DND-41 (cell line): ENCODE data around the gene ITSN1.
"Not testable (repeated sequence)": the region's sequence is repeated elsewhere in the genome, so short reads cannot be mapped to it uniquely, and the experiment has no call there.

Source experiments
- ATAC-seq: fragments of 200-7000 bp; cut with Tn5 transposase; 3 replicates; pipeline ENCODE4 v1.9.1; 2021; ENCODE audit warnings: low read depth; ENCODE audit not compliant: insufficient read depth
- DNase-seq: peaks from one replicate; pipeline ENCODE4 v3.0.0-alpha.2; 2020
- H2AFZ ChIP-seq: 2 replicates; pipeline ENCODE4 v1.6.0; 2012; ENCODE audit warnings: low read depth, low read length
- H3K27ac ChIP-seq: 2 replicates; pipeline ENCODE4 v1.5.1; 2012; ENCODE audit warnings: low read length, inconsistent platforms
- H3K27me3 ChIP-seq: fragments of 200-600 bp; sonication (generic); 2 replicates; pipeline ENCODE4 v1.6.0; 2012; ENCODE audit warnings: low read length, mild to moderate bottlenecking, inconsistent platforms; ENCODE audit not compliant: insufficient read depth, poor library complexity
- H3K36me3 ChIP-seq: 2 replicates; pipeline ENCODE4 v1.5.1; 2012; ENCODE audit warnings: low read length, inconsistent platforms; ENCODE audit not compliant: insufficient read depth
- H3K4me1 ChIP-seq: 2 replicates; pipeline ENCODE4 v1.5.1; 2012; ENCODE audit warnings: mild to moderate bottlenecking, low read length; ENCODE audit not compliant: insufficient read depth
- H3K4me2 ChIP-seq: 2 replicates; pipeline ENCODE4 v1.6.0; 2012; ENCODE audit warnings: mild to moderate bottlenecking, moderate library complexity, low read length, inconsistent platforms; ENCODE audit not compliant: insufficient read depth
- H3K4me3 ChIP-seq, 2 experiments: fragments of 200-600 bp in 1 of 2; shearing (Covaris generic) in 1 of 2; 2 replicates each; pipeline ENCODE4 v1.5.1; 2012 to 2016; ENCODE audit warnings: inconsistent platforms in 2 of 2, low read length in 2 of 2, mild to moderate bottlenecking in 2 of 2, low read depth in 1 of 2, moderate library complexity in 1 of 2
- H3K79me2 ChIP-seq: 2 replicates; pipeline ENCODE4 v1.6.0; 2012; ENCODE audit warnings: low read length, inconsistent platforms; ENCODE audit not compliant: insufficient read depth
- H3K9ac ChIP-seq: 2 replicates; pipeline ENCODE4 v1.6.0; 2012; ENCODE audit warnings: low read depth, mild to moderate bottlenecking, inconsistent platforms, low read length, moderate library complexity
- H3K9me3 ChIP-seq: 2 replicates; pipeline ENCODE4 v1.5.1; 2012; ENCODE audit warnings: low read length, moderate library complexity, mild to moderate bottlenecking, inconsistent platforms; ENCODE audit not compliant: insufficient read depth, severe bottlenecking
- H4K20me1 ChIP-seq: 2 replicates; pipeline ENCODE4 v1.6.0; 2012; ENCODE audit warnings: low read length; ENCODE audit not compliant: insufficient read depth
- CTCF ChIP-seq: IDR thresholded peaks from 2 replicates; pipeline ENCODE4 v1.5.1; 2012; ENCODE audit warnings: borderline replicate concordance, low read length, moderate library complexity, mild to moderate bottlenecking; ENCODE audit not compliant: poor library complexity, severe bottlenecking; ENCODE audit errors: extremely low read depth
- EZH2 ChIP-seq: IDR thresholded peaks from 3 replicates; pipeline ENCODE4 v1.6.1; 2012; ENCODE audit warnings: borderline replicate concordance, low read depth, mild to moderate bottlenecking, moderate library complexity, low read length, inconsistent platforms; ENCODE audit not compliant: severe bottlenecking

The ITSN1 gene

GRCh38 chr21:33924079-33924765 lies 281.9 kb downstream of the ITSN1 start:
- Histone ChIP-seq H3K4me2 (peak overlapping the region; percentile 37), H3K4me1 (peaks cover 15% of the 10 kb centered on the region), H3K9ac (peak overlapping the region; percentile 33), H3K4me3 (no peak overlapping the region), H3K79me2 (no peaks in the 10 kb centered on the region), H3K27me3 (no peaks in the 10 kb centered on the region), H3K36me3 (no peaks in the 10 kb centered on the region), H3K27ac (peak overlapping the region; percentile 58), H2AFZ (peak overlapping the region; percentile 65), H4K20me1 (no peaks in the 10 kb centered on the region), H3K9me3 (no peaks in the 10 kb centered on the region)
- DNase-seq (peak; percentile 84), ATAC-seq (peak; percentile 98)
- TF ChIP-seq CTCF: peak; percentile 98
- TF ChIP-seq EZH2: no peak

DNA sequence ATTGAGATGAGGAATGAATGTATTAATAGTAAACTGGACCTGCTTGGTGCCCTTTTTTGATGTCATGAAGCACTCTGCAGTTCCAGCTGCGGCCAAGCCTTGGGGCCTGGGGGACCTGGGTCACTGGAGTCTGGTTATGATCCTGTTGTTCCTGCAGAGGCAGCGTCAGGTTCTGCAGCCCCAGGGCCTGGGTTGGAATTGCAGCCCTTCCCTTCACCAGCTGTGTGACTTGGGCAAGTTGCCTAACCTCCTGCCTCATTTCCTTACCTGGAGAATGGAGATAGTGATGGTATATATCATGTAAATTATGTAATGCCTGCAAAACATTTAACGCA lies 282.4 kb downstream of the ITSN1 start:
- Histone ChIP-seq H2AFZ (peak overlapping the region; percentile 65), H3K27me3 (no peaks in the 10 kb centered on the region), H3K4me3 (no peak overlapping the region), H4K20me1 (no peaks in the 10 kb centered on the region), H3K79me2 (no peaks in the 10 kb centered on the region), H3K9ac (peak overlapping the region; percentile 33; the same call in 1 of the 2 replicates), H3K36me3 (no peaks in the 10 kb centered on the region), H3K4me1 (peaks cover 15% of the 10 kb centered on the region), H3K4me2 (no peak overlapping the region), H3K9me3 (no peaks in the 10 kb centered on the region), H3K27ac (peak overlapping the region; percentile 58)
- no peak; the same call in 2 of the 3 replicates for ATAC-seq
- no peak for TF ChIP-seq EZH2
- DNase-seq: no peak

DNA sequence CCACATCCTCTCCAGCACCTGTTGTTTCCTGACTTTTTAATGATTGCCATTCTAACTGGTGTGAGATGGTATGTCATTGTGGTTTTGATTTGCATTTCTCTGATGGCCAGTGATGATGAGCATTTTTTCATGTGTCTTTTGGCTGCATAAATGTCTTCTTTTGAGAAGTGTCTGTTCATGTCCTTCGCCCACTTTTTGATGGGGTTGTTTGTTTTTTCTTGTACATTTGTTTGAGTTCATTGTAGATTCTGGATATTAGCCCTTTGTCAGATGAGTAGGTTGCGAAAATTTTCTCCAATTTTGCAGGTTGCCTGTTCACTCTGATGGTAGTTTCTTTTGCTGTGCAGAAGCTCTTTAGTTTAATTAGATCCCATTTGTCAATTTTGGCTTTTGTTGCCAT lies 283.9 kb downstream of the ITSN1 start:
- not testable (repeated sequence) for H3K4me3 ChIP-seq, H4K20me1 ChIP-seq, H3K27ac ChIP-seq, H3K27me3 ChIP-seq, H3K36me3 ChIP-seq, ATAC-seq, H3K9ac ChIP-seq, H2AFZ ChIP-seq, H3K4me2 ChIP-seq, DNase-seq, H3K9me3 ChIP-seq, H3K79me2 ChIP-seq
- H3K4me1 ChIP-seq: peaks cover 15% of the 10 kb centered on the region

DNA sequence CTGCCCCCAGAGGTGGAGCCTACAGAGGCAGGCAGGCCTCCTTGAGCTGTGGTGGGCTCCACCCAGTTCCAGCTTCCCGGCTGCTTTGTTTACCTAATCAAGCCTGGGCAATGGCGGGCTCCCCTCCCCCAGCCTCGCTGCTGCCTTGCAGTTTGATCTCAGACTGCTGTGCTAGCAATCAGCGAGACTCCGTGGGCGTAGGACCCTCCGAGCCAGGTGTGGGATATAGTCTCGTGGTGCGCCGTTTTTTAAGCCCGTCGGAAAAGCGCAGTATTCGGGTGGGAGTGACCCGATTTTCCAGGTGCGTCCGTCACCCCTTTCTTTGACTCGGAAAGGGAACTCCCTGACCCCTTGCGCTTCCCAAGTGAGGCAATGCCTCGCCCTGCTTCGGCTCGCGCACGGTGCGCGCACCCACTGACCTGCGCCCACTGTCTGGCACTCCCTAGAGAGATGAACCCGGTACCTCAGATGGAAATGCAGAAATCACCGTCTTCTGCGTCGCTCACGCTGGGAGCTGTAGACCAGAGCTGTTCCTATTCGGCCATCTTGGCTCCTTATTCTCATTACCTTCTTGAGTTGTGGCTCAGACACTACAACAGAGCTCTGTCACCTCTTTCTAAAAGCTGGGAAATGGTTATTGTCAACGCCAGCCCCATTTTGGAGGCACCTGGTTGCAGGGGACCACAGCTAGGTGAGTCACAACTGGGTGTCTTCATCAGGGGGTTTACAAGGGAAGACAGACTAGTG lies 288.9 kb downstream of the ITSN1 start:
- not testable (repeated sequence) for H4K20me1 ChIP-seq, H3K9me3 ChIP-seq, H3K27me3 ChIP-seq
- Histone ChIP-seq H2AFZ (peak overlapping the region; percentile 60), H3K79me2 (peaks cover 49% of the 10 kb centered on the region), H3K27ac (peak overlapping the region; percentile 98), H3K36me3 (peaks cover 18% of the 10 kb centered on the region; the same call in 1 of the 2 replicates), H3K4me3 (peak overlapping the region; percentile 48 to 67), H3K4me1 (peaks cover 39% of the 10 kb centered on the region), H3K9ac (peak overlapping the region; percentile 75), H3K4me2 (peak overlapping the region; percentile 74)
- ATAC-seq: peak; percentile 88
- DNase-seq: peak; percentile 74
